Activated naive CD4-positive, alpha-beta T cell treated with anti-CD3 and anti-CD28 coated beads for 36 hours (primary cell): ENCODE measurements around the gene XPO6. TPM values are rescaled to one million over a fixed set of nuclear protein-coding genes. Genes with fewer than 3 reads are reported as not detected.

Source experiments
- CTCF ChIA-PET: fragments of 350-600 bp; sonication (Branson Sonifier 250); formaldehyde crosslinking; loops from one replicate; lab custom pipeline; 2021; ENCODE audit warnings: antibody characterized with exemption; lab: Charles Lee
- DNase-seq: peaks from one replicate; pipeline ENCODE4 v3.0.0-alpha.2; 2020
- H3K27ac Mint-ChIP-seq: one replicate; pipeline ENCODE4 v1.8.0; 2021; ENCODE audit warnings: mild to moderate bottlenecking, mixed read lengths
- H3K27me3 Mint-ChIP-seq: one replicate; pipeline ENCODE4 v1.8.0; 2021; ENCODE audit warnings: low read depth, mixed read lengths
- H3K36me3 Mint-ChIP-seq: one replicate; pipeline ENCODE4 v1.8.0; 2021; ENCODE audit warnings: low read depth, mixed read lengths
- H3K4me1 Mint-ChIP-seq: one replicate; pipeline ENCODE4 v1.8.0; 2021; ENCODE audit warnings: low read depth, mixed read lengths
- H3K4me3 Mint-ChIP-seq: one replicate; pipeline ENCODE4 v1.8.0; 2021; ENCODE audit warnings: mild to moderate bottlenecking, moderate library complexity, mixed read lengths
- H3K9me3 Mint-ChIP-seq: one replicate; pipeline ENCODE4 v1.8.0; 2021; ENCODE audit warnings: mixed read lengths
- intact Hi-C: fragments of 100-400 bp; cut with micrococcal nuclease; formaldehyde crosslinking; loops from one replicate; pipeline ENCODE4 v1.15.1; 2023
- total RNA-seq, 2 experiments: library from RNA; stranded (reverse); gene quantifications; one replicate each; pipeline ENCODE4 v1.2.3, GENCODE V29; 2021

Gene XPO6
- total RNA-seq, 2 experiments from 2014 or later, result 215 to 229 TPM

- CTCF ChIA-PET, result interaction anchor here (0.8 to 1.1 kb wide), 3 partner anchors 10 to 32 kb away, joined by 3 to 4 read pairs (median 4); no protein-coding TSS in a partner anchor
- H3K27me3 Mint-ChIP-seq, result no peaks in the 10 kb centered on the region
- H3K4me3 Mint-ChIP-seq, result no peak overlapping the region
- H3K36me3 Mint-ChIP-seq, result peaks cover 47% of the 10 kb centered on the region
- no peak for DNase-seq
- peaks cover 80% of the 10 kb centered on the region for H3K4me1 Mint-ChIP-seq
- intact Hi-C loops, result loop anchor here (10.0 kb wide), 2 partner anchors 777 to 927 kb away; partner anchors contain the start of gene IL21R
- H3K9me3 Mint-ChIP-seq, result peaks cover 2% of the 10 kb centered on the region
- peak overlapping the region; percentile 91 for H3K27ac Mint-ChIP-seq
Observed at GRCh38 chr16:28181515-28181914, 30.2 kb downstream of the XPO6 start.

- no peaks in the 10 kb centered on the region for H3K27me3 Mint-ChIP-seq
- H3K36me3 Mint-ChIP-seq, result peaks cover 49% of the 10 kb centered on the region
- H3K9me3 Mint-ChIP-seq, result peaks cover 2% of the 10 kb centered on the region
- CTCF ChIA-PET, result interaction anchor here (0.8 to 1.1 kb wide), 3 partner anchors 11 to 31 kb away, joined by 3 to 4 read pairs (median 4); no protein-coding TSS in a partner anchor
- no peak for DNase-seq
- intact Hi-C loops, result loop anchor here (10.0 kb wide), 2 partner anchors 776 to 926 kb away; partner anchors contain the start of gene IL21R
- peaks cover 81% of the 10 kb centered on the region for H3K4me1 Mint-ChIP-seq
- H3K27ac Mint-ChIP-seq, result peak overlapping the region; percentile 91
- no peak overlapping the region for H3K4me3 Mint-ChIP-seq
Observed at GRCh38 chr16:28180655-28181460, 30.9 kb downstream of the XPO6 start.

- intact Hi-C loops, result no loop called here
- CTCF ChIA-PET, result no interaction called here
- Mint-ChIP-seq H3K27me3 (no peaks in the 10 kb centered on the region), H3K36me3 (peaks cover 53% of the 10 kb centered on the region), H3K4me1 (peaks cover 83% of the 10 kb centered on the region), H3K27ac (peak overlapping the region; percentile 75), H3K4me3 (no peak overlapping the region), H3K9me3 (no peaks in the 10 kb centered on the region)
- DNase-seq, result no peak
Observed at GRCh38 chr16:28179354-28179753, 32.4 kb downstream of the XPO6 start.

- H3K27ac Mint-ChIP-seq, result no peak overlapping the region
- H3K4me3 Mint-ChIP-seq, result no peak overlapping the region
- no peaks in the 10 kb centered on the region for H3K27me3 Mint-ChIP-seq
- intact Hi-C loops, result no loop called here
- no peaks in the 10 kb centered on the region for H3K9me3 Mint-ChIP-seq
- no peak for DNase-seq
- CTCF ChIA-PET, result interaction anchor here (0.6 to 1.3 kb wide), 2 partner anchors 11 to 15 kb away, joined by 3 to 5 read pairs; no protein-coding TSS in a partner anchor
- H3K36me3 Mint-ChIP-seq, result peaks cover 61% of the 10 kb centered on the region
- peaks cover 74% of the 10 kb centered on the region for H3K4me1 Mint-ChIP-seq
Observed at GRCh38 chr16:28175715-28176114, 36.0 kb downstream of the XPO6 start.

- H3K4me1 Mint-ChIP-seq, result peaks cover 76% of the 10 kb centered on the region
- CTCF ChIA-PET, result interaction anchor here (0.6 to 1.3 kb wide), 4 partner anchors 11 to 559 kb away, joined by 3 to 4 read pairs (median 3); no protein-coding TSS in a partner anchor
- no peaks in the 10 kb centered on the region for H3K27me3 Mint-ChIP-seq
- peaks cover 57% of the 10 kb centered on the region for H3K36me3 Mint-ChIP-seq
- no peaks in the 10 kb centered on the region for H3K9me3 Mint-ChIP-seq
- no peak for DNase-seq
- H3K4me3 Mint-ChIP-seq, result no peak overlapping the region
- intact Hi-C loops, result no loop called here
- peak overlapping the region; percentile 77 for H3K27ac Mint-ChIP-seq
Observed at GRCh38 chr16:28172336-28172735, 39.4 kb downstream of the XPO6 start.

- intact Hi-C loops, result no loop called here
- peaks cover 58% of the 10 kb centered on the region for H3K36me3 Mint-ChIP-seq
- CTCF ChIA-PET, result interaction anchor here (0.6 to 1.3 kb wide), 5 partner anchors 12 to 559 kb away, joined by 3 to 4 read pairs (median 3); no protein-coding TSS in a partner anchor
- H3K4me3 Mint-ChIP-seq, result no peak overlapping the region
- no peak for DNase-seq
- no peaks in the 10 kb centered on the region for H3K27me3 Mint-ChIP-seq
- H3K4me1 Mint-ChIP-seq, result peaks cover 77% of the 10 kb centered on the region
- peak overlapping the region; percentile 77 for H3K27ac Mint-ChIP-seq
- H3K9me3 Mint-ChIP-seq, result no peaks in the 10 kb centered on the region
Observed at GRCh38 chr16:28171816-28172215, 39.9 kb downstream of the XPO6 start.

- peak; percentile 73 for DNase-seq
- intact Hi-C loops, result loop anchor here (1.0 kb wide), 3 partner anchors 13 to 32 kb away; no protein-coding TSS in a partner anchor
- Mint-ChIP-seq H3K27ac (peak overlapping the region; percentile 86), H3K36me3 (peaks cover 57% of the 10 kb centered on the region), H3K9me3 (no peaks in the 10 kb centered on the region), H3K27me3 (no peaks in the 10 kb centered on the region), H3K4me1 (peaks cover 82% of the 10 kb centered on the region), H3K4me3 (no peak overlapping the region)
- CTCF ChIA-PET, result interaction anchor here (1.6 kb wide), 1 partner anchor 49 kb away, joined by 4 read pairs; no protein-coding TSS in a partner anchor
Observed at GRCh38 chr16:28168991-28169554, 42.7 kb downstream of the XPO6 start.

GRCh38 chr16:28167730-28168129 lies 44.0 kb downstream of the XPO6 start:
- no peak for DNase-seq
- Mint-ChIP-seq H3K9me3 (no peaks in the 10 kb centered on the region), H3K4me1 (peaks cover 85% of the 10 kb centered on the region), H3K27me3 (no peaks in the 10 kb centered on the region), H3K36me3 (peaks cover 55% of the 10 kb centered on the region), H3K27ac (peak overlapping the region; percentile 90), H3K4me3 (no peak overlapping the region)
- intact Hi-C loops, result loop anchor here (1.0 kb wide), 3 partner anchors 20 to 45 kb away; no protein-coding TSS in a partner anchor
- CTCF ChIA-PET, result interaction anchor here (0.5 to 1.5 kb wide), 3 partner anchors 13 to 50 kb away, joined by 3 to 6 read pairs (median 4); no protein-coding TSS in a partner anchor

GRCh38 chr16:28167221-28167620 lies 44.5 kb downstream of the XPO6 start:
- peaks cover 85% of the 10 kb centered on the region for H3K4me1 Mint-ChIP-seq
- intact Hi-C loops, result loop anchor here (1.0 kb wide), 3 partner anchors 20 to 45 kb away; no protein-coding TSS in a partner anchor
- no peaks in the 10 kb centered on the region for H3K27me3 Mint-ChIP-seq
- DNase-seq, result no peak
- no peak overlapping the region for H3K4me3 Mint-ChIP-seq
- peak overlapping the region; percentile 90 for H3K27ac Mint-ChIP-seq
- CTCF ChIA-PET, result interaction anchor here (0.5 to 1.5 kb wide), 4 partner anchors 14 to 51 kb away, joined by 3 to 6 read pairs (median 4); no protein-coding TSS in a partner anchor
- H3K9me3 Mint-ChIP-seq, result no peaks in the 10 kb centered on the region
- H3K36me3 Mint-ChIP-seq, result peaks cover 50% of the 10 kb centered on the region

- peaks cover 52% of the 10 kb centered on the region for H3K36me3 Mint-ChIP-seq
- peak; percentile 60 for DNase-seq
- H3K4me3 Mint-ChIP-seq, result no peak overlapping the region
- no peaks in the 10 kb centered on the region for H3K9me3 Mint-ChIP-seq
- peaks cover 85% of the 10 kb centered on the region for H3K4me1 Mint-ChIP-seq
- CTCF ChIA-PET, result interaction anchor here (0.6 to 1.5 kb wide), 4 partner anchors 20 to 51 kb away, joined by 3 to 6 read pairs (median 3); no protein-coding TSS in a partner anchor
- intact Hi-C loops, result loop anchor here (1.0 kb wide), 3 partner anchors 21 to 46 kb away; no protein-coding TSS in a partner anchor
- peak overlapping the region; percentile 90 for H3K27ac Mint-ChIP-seq
- H3K27me3 Mint-ChIP-seq, result no peaks in the 10 kb centered on the region
Observed at GRCh38 chr16:28166394-28167208, 45.2 kb downstream of the XPO6 start.

GRCh38 chr16:28165598-28165997 lies 46.2 kb downstream of the XPO6 start:
- no peaks in the 10 kb centered on the region for H3K9me3 Mint-ChIP-seq
- peaks cover 90% of the 10 kb centered on the region for H3K4me1 Mint-ChIP-seq
- H3K27ac Mint-ChIP-seq, result peak overlapping the region; percentile 90
- no peaks in the 10 kb centered on the region for H3K27me3 Mint-ChIP-seq
- DNase-seq, result no peak
- CTCF ChIA-PET, result interaction anchor here (0.7 to 1.8 kb wide), 4 partner anchors 10 to 18 kb away, joined by 3 to 6 read pairs (median 3); no protein-coding TSS in a partner anchor
- peaks cover 54% of the 10 kb centered on the region for H3K36me3 Mint-ChIP-seq
- no peak overlapping the region for H3K4me3 Mint-ChIP-seq
- intact Hi-C loops, result no loop called here
